PC-3 (cell line): Measurements from ENCODE around the gene ZBTB16. TPM values are rescaled to one million over a fixed set of nuclear protein-coding genes. Genes with fewer than 3 reads are reported as not detected.

Source experiments
- ATAC-seq: fragments of 200-7000 bp; cut with Tn5 transposase; 2 replicates; pipeline ENCODE4 v1.9.1; 2020; ENCODE audit warnings: mild to moderate bottlenecking, moderate library complexity
- BruUV-seq: library from RNA; stranded (reverse); fragments of 400-500 nt; replicated peaks from 2 replicates; lab custom pipeline; 2021; lab: Mats Ljungman, UMichigan
- CTCF ChIA-PET: fragments of 300-600 bp; sonication (Branson Sonifier 250); formaldehyde crosslinking; loops from one replicate; lab custom pipeline; 2022; ENCODE audit warnings: antibody characterized with exemption; lab: Charles Lee
- POLR2A ChIA-PET: fragments of 300-600 bp; sonication (Branson Sonifier 250); formaldehyde crosslinking; loops from one replicate; lab custom pipeline; 2022; ENCODE audit warnings: antibody characterized with exemption; ENCODE audit not compliant: unreplicated experiment; lab: Charles Lee
- DNase-seq: peaks from one replicate; pipeline ENCODE4 v3.0.0-alpha.2; 2015
- H2AFZ ChIP-seq: fragments of 300-600 bp; sonication (generic); 2 replicates; pipeline ENCODE4 v1.6.0; 2016; ENCODE audit warnings: antibody characterized with exemption, low read length
- H3F3A ChIP-seq: fragments of 300-600 bp; sonication (generic); one replicate; pipeline ENCODE4 v1.6.0; 2017; ENCODE audit warnings: antibody characterized with exemption, low read length, control low read depth, mild to moderate bottlenecking; ENCODE audit not compliant: unreplicated experiment
- H3K27ac ChIP-seq: fragments of 300-600 bp; sonication (generic); 2 replicates; pipeline ENCODE4 v1.5.1; 2016; ENCODE audit warnings: mild to moderate bottlenecking, low read length
- H3K27me3 ChIP-seq: fragments of 300-600 bp; sonication (generic); 2 replicates; pipeline ENCODE4 v1.6.1; 2016; ENCODE audit warnings: low read length, mixed read lengths
- H3K36me3 ChIP-seq: fragments of 300-600 bp; sonication (generic); 2 replicates; pipeline ENCODE4 v1.6.1; 2016; ENCODE audit warnings: low read depth, mixed run types, low read length, mixed read lengths
- H3K4me1 ChIP-seq: fragments of 300-600 bp; sonication (generic); 2 replicates; pipeline ENCODE4 v1.5.1; 2016; ENCODE audit warnings: low read length; ENCODE audit not compliant: insufficient read depth
- H3K4me2 ChIP-seq: fragments of 300-600 bp; sonication (generic); 2 replicates; pipeline ENCODE4 v1.6.0; 2016; ENCODE audit warnings: low read length
- H3K4me3 ChIP-seq: fragments of 300-600 bp; sonication (generic); 2 replicates; pipeline ENCODE4 v1.5.1; 2016; ENCODE audit warnings: mild to moderate bottlenecking, low read length, mixed read lengths
- H3K79me2 ChIP-seq: fragments of 300-600 bp; sonication (generic); 2 replicates; pipeline ENCODE4 v1.6.1; 2017; ENCODE audit warnings: low read length, mixed read lengths
- H3K9ac ChIP-seq: fragments of 300-600 bp; sonication (generic); 2 replicates; pipeline ENCODE4 v1.6.0; 2016; ENCODE audit warnings: mild to moderate bottlenecking, low read length
- H3K9me2 ChIP-seq: fragments of 300-600 bp; sonication (generic); replicated peaks from 2 replicates; pipeline ENCODE4 v1.6.1; 2016; ENCODE audit warnings: mixed run types, low read length, mixed read lengths
- H3K9me3 ChIP-seq: fragments of 300-600 bp; sonication (generic); 2 replicates; pipeline ENCODE4 v1.6.1; 2016; ENCODE audit warnings: low read length, mixed read lengths
- H4K20me1 ChIP-seq: fragments of 300-600 bp; sonication (generic); 2 replicates; pipeline ENCODE4 v1.6.1; 2016; ENCODE audit warnings: low read length, mixed read lengths
- CTCF ChIP-seq: fragments of 300-600 bp; sonication (generic); conservative IDR thresholded peaks from 2 replicates; pipeline ENCODE4 v1.5.1; 2017; ENCODE audit warnings: antibody characterized with exemption, low read depth, mild to moderate bottlenecking, low read length
- EZH2 ChIP-seq: fragments of 300-600 bp; sonication (generic); IDR thresholded peaks from one replicate; pipeline ENCODE4 v1.6.1; 2017; ENCODE audit warnings: antibody characterized with exemption, mild to moderate bottlenecking, low read length; ENCODE audit not compliant: unreplicated experiment
- EZH2phosphoT487 ChIP-seq: fragments of 300-600 bp; sonication (generic); IDR thresholded peaks from 2 replicates; pipeline ENCODE4 v1.6.1; 2018; ENCODE audit warnings: mild to moderate bottlenecking, antibody characterized with exemption, low read length, borderline replicate concordance
- intact Hi-C: fragments of 100-400 bp; cut with micrococcal nuclease; formaldehyde crosslinking; loops from 2 replicates; pipeline ENCODE4 v1.9.0; 2023
- total RNA-seq: library from RNA; depleted of rRNA; stranded (reverse); fragments of >200 nt; gene quantifications from 2 replicates; pipeline ENCODE4 v1.2.3, GENCODE V29; 2014

ZBTB16 gene
- total RNA-seq, 1 experiment from 2014 or later: not detected

DNA sequence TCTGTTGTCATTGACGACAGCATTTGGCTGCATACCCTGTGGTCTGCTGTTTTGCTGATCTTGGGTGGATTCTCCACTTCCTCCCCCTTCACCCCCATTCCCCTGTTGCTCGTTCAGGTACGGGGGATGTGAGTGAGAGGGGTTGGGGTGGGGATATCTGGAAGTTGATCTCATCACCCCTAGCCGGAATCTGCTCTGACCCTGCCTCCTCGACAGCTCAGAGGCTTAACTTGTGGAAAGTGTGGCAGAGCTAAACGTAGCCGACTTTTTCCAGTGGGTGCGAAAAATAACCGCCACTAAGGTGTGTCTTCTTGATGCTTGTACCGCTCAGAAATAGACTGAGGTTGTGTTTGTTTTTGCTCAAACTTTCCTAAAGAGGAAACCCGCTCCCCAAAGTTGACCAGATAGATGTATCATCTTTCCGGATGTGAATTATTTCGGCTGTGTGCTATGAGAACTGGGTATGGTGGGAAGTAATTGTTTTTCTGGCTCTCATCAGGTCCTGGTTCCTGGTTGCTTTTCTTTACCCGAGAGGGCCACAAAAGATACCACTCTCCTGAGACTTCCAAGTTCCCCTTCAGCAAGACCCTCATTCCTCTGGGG, 6.6 kb downstream of the ZBTB16 start:
- Histone ChIP-seq H2AFZ (no peak overlapping the region), H4K20me1 (no peaks in the 10 kb centered on the region), H3K27ac (no peak overlapping the region), H3K4me2 (no peak overlapping the region), H3K4me1 (no peaks in the 10 kb centered on the region), H3K36me3 (no peaks in the 10 kb centered on the region), H3K9ac (no peak overlapping the region), H3K4me3 (no peak overlapping the region), H3F3A (no peaks in the 10 kb centered on the region), H3K9me2 (no peaks in the 10 kb centered on the region), H3K9me3 (no peaks in the 10 kb centered on the region), H3K79me2 (no peaks in the 10 kb centered on the region), H3K27me3 (peaks cover 92% of the 10 kb centered on the region)
- TF ChIP-seq EZH2: no peak
- TF ChIP-seq CTCF: no peak
- no peak for TF ChIP-seq EZH2phosphoT487
- DNase-seq (no peak), ATAC-seq (no peak)
- ChIA-PET POLR2A (no interaction called here), CTCF (no interaction called here)
- BruUV-seq: no TSS peak
- intact Hi-C loops: no loop called here

- TF ChIP-seq CTCF: no peak
- no peak for TF ChIP-seq EZH2phosphoT487
- TF ChIP-seq EZH2: no peak
- BruUV-seq: no TSS peak
Measured at GRCh38 chr11:114068327-114068726, 8.8 kb downstream of the ZBTB16 start.

GRCh38 chr11:114070464-114071139, 11.1 kb downstream of the ZBTB16 start:
- CTCF ChIA-PET: no interaction called here
- no peaks in the 10 kb centered on the region for H3K9me3 ChIP-seq
- peaks cover 84% of the 10 kb centered on the region for H3K27me3 ChIP-seq
- no peaks in the 10 kb centered on the region for H3K4me1 ChIP-seq
- H3K4me3 ChIP-seq: no peak overlapping the region
- no peaks in the 10 kb centered on the region for H3F3A ChIP-seq
- H3K9ac ChIP-seq: no peak overlapping the region
- H3K27ac ChIP-seq: no peak overlapping the region
- TF ChIP-seq CTCF (no peak), EZH2 (no peak), EZH2phosphoT487 (no peak)
- no peak overlapping the region for H2AFZ ChIP-seq
- intact Hi-C loops: no loop called here
- POLR2A ChIA-PET: no interaction called here
- H3K4me2 ChIP-seq: no peak overlapping the region
- H3K36me3 ChIP-seq: no peaks in the 10 kb centered on the region
- ATAC-seq: no peak
- no peaks in the 10 kb centered on the region for H3K79me2 ChIP-seq
- DNase-seq: no peak
- no peaks in the 10 kb centered on the region for H3K9me2 ChIP-seq
- H4K20me1 ChIP-seq: no peaks in the 10 kb centered on the region
- no TSS peak for BruUV-seq

More at GRCh38 chr11:114068327-114068726, 8.8 kb downstream of the ZBTB16 start:
- ChIA-PET CTCF (interaction anchor here (0.6 kb wide), 1 partner anchor 174 kb away, joined by 15 read pairs; no protein-coding TSS in a partner anchor), POLR2A (no interaction called here)
- Histone ChIP-seq H4K20me1 (no peaks in the 10 kb centered on the region), H3K27ac (no peak overlapping the region), H3K9me2 (no peaks in the 10 kb centered on the region), H3K9ac (no peak overlapping the region), H3K9me3 (no peaks in the 10 kb centered on the region), H3K4me2 (no peak overlapping the region), H3K36me3 (no peaks in the 10 kb centered on the region), H3K4me1 (no peaks in the 10 kb centered on the region), H2AFZ (no peak overlapping the region), H3K27me3 (peaks cover 90% of the 10 kb centered on the region), H3F3A (no peaks in the 10 kb centered on the region), H3K4me3 (no peak overlapping the region), H3K79me2 (no peaks in the 10 kb centered on the region)
- intact Hi-C loops: no loop called here
- ATAC-seq (no peak), DNase-seq (no peak)
